ENCODE data around the gene HAL. TPM values are rescaled to one million over a fixed set of nuclear protein-coding genes. Genes with fewer than 3 reads are reported as not detected.

HAL gene
- total RNA-seq, 1 experiment from 2014 or later, result 0.82 TPM

GRCh38 chr12:95949477-95950206 is 46.5 kb downstream of the HAL start:
- Mint-ChIP-seq H3K27ac (ENCODE audit: unreplicated experiment) (no peak overlapping the region), H3K36me3 (ENCODE audit: insufficient read depth, unreplicated experiment) (no peaks in the 10 kb centered on the region), H3K27me3 (ENCODE audit: insufficient read depth, unreplicated experiment) (peaks cover 7% of the 10 kb centered on the region), H3K9me3 (ENCODE audit: unreplicated experiment) (no peaks in the 10 kb centered on the region), H3K4me1 (ENCODE audit: low read depth, unreplicated experiment) (peaks cover 6% of the 10 kb centered on the region), H3K4me3 (ENCODE audit: unreplicated experiment) (no peak overlapping the region)
- ChIA-PET POLR2A (no interaction called here), CTCF (no interaction called here)
- peak in 1 of 2 experiments; percentile 55 for DNase-seq
- Histone ChIP-seq H3K36me3 (ENCODE audit: control insufficient read depth, insufficient read depth, low read length) (no peaks in the 10 kb centered on the region), H3K9me3 (no peaks in the 10 kb centered on the region), H3K27me3 (replicated peaks; ENCODE audit: control insufficient read depth, insufficient read depth, low read length) (no peaks in the 10 kb centered on the region), H3K4me3 (ENCODE audit: low read depth, low read length) (no peak overlapping the region), H3K4me1 (peaks cover 12% of the 10 kb centered on the region)
- intact Hi-C loops (cut with micrococcal nuclease; ENCODE audit: unreplicated experiment), result no loop called here
- no peak for TF ChIP-seq CTCF (IDR thresholded peaks at IDR 0.05; ENCODE audit: insufficient read depth in 1 of 2, low read depth in 1 of 2, low read length in 1 of 2, severe bottlenecking in 1 of 2, unreplicated experiment in 1 of 2)
- BruUV-seq (replicated peaks), result no TSS peak

GRCh38 chr12:95944108-95944704 is 51.9 kb downstream of the HAL start:
- ChIA-PET POLR2A (no interaction called here), CTCF (interaction anchor here (1.3 kb wide), 1 partner anchor 54 kb away, joined by 4 read pairs; no protein-coding TSS in a partner anchor)
- intact Hi-C loops (cut with micrococcal nuclease; ENCODE audit: unreplicated experiment), result no loop called here
- no peak overlapping the region for H3K4me3 ChIP-seq (ENCODE audit: low read depth, low read length)
- DNase-seq, result no peak
- peaks cover 1% of the 10 kb centered on the region for H3K4me1 ChIP-seq
- H3K9me3 ChIP-seq, result no peaks in the 10 kb centered on the region
- Mint-ChIP-seq H3K4me3 (ENCODE audit: unreplicated experiment) (peak overlapping the region; percentile 91), H3K36me3 (ENCODE audit: insufficient read depth, unreplicated experiment) (no peaks in the 10 kb centered on the region), H3K27me3 (ENCODE audit: insufficient read depth, unreplicated experiment) (peaks cover 3% of the 10 kb centered on the region), H3K9me3 (ENCODE audit: unreplicated experiment) (no peaks in the 10 kb centered on the region), H3K4me1 (ENCODE audit: low read depth, unreplicated experiment) (no peaks in the 10 kb centered on the region), H3K27ac (ENCODE audit: unreplicated experiment) (no peak overlapping the region)
- TF ChIP-seq CTCF (IDR thresholded peaks at IDR 0.05; ENCODE audit: insufficient read depth in 1 of 2, low read depth in 1 of 2, low read length in 1 of 2, severe bottlenecking in 1 of 2, unreplicated experiment in 1 of 2), result no peak
- no peaks in the 10 kb centered on the region for H3K36me3 ChIP-seq (ENCODE audit: control insufficient read depth, insufficient read depth, low read length)
- no peaks in the 10 kb centered on the region for H3K27me3 ChIP-seq (replicated peaks; ENCODE audit: control insufficient read depth, insufficient read depth, low read length)
- no TSS peak for BruUV-seq (replicated peaks)

- no peaks in the 10 kb centered on the region for H3K27me3 ChIP-seq (replicated peaks; ENCODE audit: control insufficient read depth, insufficient read depth, low read length)
- no peaks in the 10 kb centered on the region for H3K4me1 ChIP-seq
- POLR2A ChIA-PET, result no interaction called here
- peak; percentile 32 to 35 for TF ChIP-seq CTCF (IDR thresholded peaks at IDR 0.05; ENCODE audit: insufficient read depth in 1 of 2, low read depth in 1 of 2, low read length in 1 of 2, severe bottlenecking in 1 of 2, unreplicated experiment in 1 of 2)
- peak within 1 kb of the TSS; percentile 55 for H3K4me3 ChIP-seq (ENCODE audit: low read depth, low read length)
- BruUV-seq (replicated peaks), result no TSS peak
- Mint-ChIP-seq H3K27me3 (ENCODE audit: insufficient read depth, unreplicated experiment) (peaks cover 3% of the 10 kb centered on the region), H3K36me3 (ENCODE audit: insufficient read depth, unreplicated experiment) (no peaks in the 10 kb centered on the region), H3K27ac (ENCODE audit: unreplicated experiment) (peak within 1 kb of the TSS; percentile 13), H3K9me3 (ENCODE audit: unreplicated experiment) (no peaks in the 10 kb centered on the region), H3K4me3 (ENCODE audit: unreplicated experiment) (peak within 1 kb of the TSS; percentile 91), H3K4me1 (ENCODE audit: low read depth, unreplicated experiment) (no peaks in the 10 kb centered on the region)
- no peaks in the 10 kb centered on the region for H3K9me3 ChIP-seq
- CTCF ChIA-PET, result interaction anchor here (1.2 to 1.3 kb wide), 2 partner anchors 16 to 55 kb away, joined by 4 to 7 read pairs; no protein-coding TSS in a partner anchor
- intact Hi-C loops (cut with micrococcal nuclease; ENCODE audit: unreplicated experiment), result loop anchor here (2.0 kb wide), 1 partner anchor 25 kb away; no protein-coding TSS in a partner anchor
- DNase-seq, result peak; percentile 52 to 71
- H3K36me3 ChIP-seq (ENCODE audit: control insufficient read depth, insufficient read depth, low read length), result no peaks in the 10 kb centered on the region
These were observed 52.8 kb downstream of the HAL start, which contains the start of gene AMDHD1 for GRCh38 chr12:95943330-95943842. Gene AMDHD1, plus strand, starts transcription at chr12:95943331. Its CDS starts 68 bp downstream, at chr12:95943399.

Measured in Caco-2 (cell line).